ENCODE measurements around the gene NSMCE1. TPM values are rescaled to one million over a fixed set of nuclear protein-coding genes. Genes with fewer than 3 reads are reported as not detected.
A peak's percentile ranks its signal among the peaks of the same experiment; 100 is the strongest.

Gene NSMCE1
- total and polyA plus RNA-seq, 2 of the 4 experiments (the other 2 are of a cell fraction) = 47.5 to 120 TPM

DNA sequence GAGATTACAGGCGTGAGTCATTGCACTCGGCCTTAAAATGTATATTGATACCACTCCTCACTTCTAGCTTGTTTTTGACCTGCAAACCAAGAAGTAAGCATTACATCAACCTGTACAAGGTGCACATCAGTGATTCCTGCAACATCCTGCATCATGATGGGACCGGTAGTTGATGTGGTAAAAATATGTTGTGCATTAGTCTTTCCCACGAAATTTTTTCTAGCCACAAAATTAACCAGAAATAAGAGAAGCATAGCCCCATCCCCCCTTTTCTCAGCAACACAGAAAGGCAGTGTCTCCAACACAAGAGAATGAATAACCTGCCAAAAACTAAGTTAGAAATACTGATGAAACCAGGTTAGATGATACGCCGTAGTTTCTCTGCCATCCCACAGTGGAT lies 21.1 kb upstream of the NSMCE1 start:
- peak overlapping the region; percentile 1; the same call in 1 of the 2 replicates for H2BK120ac ChIP-seq (ENCODE audit: low read depth, low read length)
- CTCF ChIA-PET = no interaction called here
- no peak overlapping the region for H2AK9ac ChIP-seq (replicated peaks; ENCODE audit: low read depth, low read length, poor library complexity)
- no peak overlapping the region for H3K4me2 ChIP-seq (ENCODE audit: low read depth, low read length)
- BruUV-seq (replicated peaks) = no TSS peak
- intact Hi-C loops (cut with micrococcal nuclease) = no loop called here
- no peak overlapping the region for H2BK15ac ChIP-seq (ENCODE audit: low read depth, low read length)
- H2BK20ac ChIP-seq (ENCODE audit: low read depth, low read length) = peak overlapping the region; percentile 2; the same call in 1 of the 2 replicates
- no peak for ATAC-seq (ENCODE audit: low read depth)
- H3K4me1 ChIP-seq (ENCODE audit: control insufficient read depth, insufficient read depth, low read length) = peaks cover 13% of the 10 kb centered on the region
- no peaks in the 10 kb centered on the region for H3K36me3 ChIP-seq (ENCODE audit: control insufficient read depth, insufficient read depth, low read length)
- H3K56ac ChIP-seq (ENCODE audit: extremely low read depth, insufficient read depth, low read length) = no peak overlapping the region
- no peaks in the 10 kb centered on the region for H4K20me1 ChIP-seq (ENCODE audit: insufficient read depth, low read length)
- no peaks in the 10 kb centered on the region for H3K27me3 ChIP-seq (ENCODE audit: control insufficient read depth, insufficient read depth, low read length)
- no peak overlapping the region for H3K27ac ChIP-seq (ENCODE audit: insufficient read depth, low read length)
- no peak overlapping the region for H3K9ac ChIP-seq (ENCODE audit: low read depth, low read length)
- H2AK5ac ChIP-seq (ENCODE audit: low read depth, low read length) = peak overlapping the region; percentile 69; the same call in 1 of the 2 replicates
- DNase-seq = no peak
- 0 out of 2 replicates have a peak overlapping the region, but pooled peaks have one; percentile 3 for H3K14ac ChIP-seq (replicated peaks; ENCODE audit: low read depth, low read length)
- peaks cover 28% of the 10 kb centered on the region for H3K9me1 ChIP-seq (ENCODE audit: insufficient read depth, low read length)
- H3K9me3 ChIP-seq (ENCODE audit: control insufficient read depth, insufficient read depth, low read length) = no peaks in the 10 kb centered on the region
- no peak overlapping the region for H3K4me3 ChIP-seq (ENCODE audit: insufficient read depth, low read depth, low read length)
- WGBS, 2 experiments (ENCODE audit: extremely low coverage in 2 of 2, insufficient read length in 1 of 2) = no CpG with 5 or more reads among the region's 6 CpGs
- POLR2A ChIA-PET (ENCODE audit: unreplicated experiment) = no interaction called here
- H3K4ac ChIP-seq (ENCODE audit: low read depth, low read length) = peak overlapping the region; percentile 2; the same call in 1 of the 2 replicates
- H4K5ac ChIP-seq (ENCODE audit: low read depth, low read length) = no peak overlapping the region
- in situ Hi-C loops (cut with MboI; ENCODE audit: low sequenced_read_pairs) = no loop called here
- H4K8ac ChIP-seq (ENCODE audit: low read depth in 2 of 2, low read length in 2 of 2) = 0 out of 4 replicates have a peak overlapping the region, but pooled peaks of 1 of the 2 experiments have one; percentile 2
- H2AFZ ChIP-seq (replicated peaks; ENCODE audit: low read length, poor library complexity) = no peak overlapping the region
- H3K18ac ChIP-seq (ENCODE audit: low read depth, low read length) = no peak overlapping the region
- H3K79me1 ChIP-seq (ENCODE audit: low read depth in 1 of 2, low read length in 2 of 2) = peaks cover 0 to 12% of the 10 kb centered on the region in 2 experiments; a peak in 1 of 4 replicates
- dilution Hi-C loops (cut with HindIII; ENCODE audit: low sequenced_read_pairs, unreplicated experiment) = no loop called here
- no peak overlapping the region for H3K23ac ChIP-seq (ENCODE audit: low read depth, low read length)
- TF ChIP-seq POLR2A (IDR thresholded peaks at IDR 0.05; ENCODE audit: low read depth, low read length) (no peak), FOS (IDR thresholded peaks at IDR 0.05; ENCODE audit: low read depth, low read length) (no peak), NFE2L2 (IDR thresholded peaks at IDR 0.05; ENCODE audit: low read depth, low read length) (no peak), RFX5 (IDR thresholded peaks at IDR 0.05; ENCODE audit: low read depth, low read length) (no peak), MAFK (IDR thresholded peaks at IDR 0.05; ENCODE audit: low read depth, low read length) (no peak), SMC3 (IDR thresholded peaks at IDR 0.05; ENCODE audit: low read depth, low read length) (no peak), MAZ (IDR thresholded peaks at IDR 0.05; ENCODE audit: borderline replicate concordance, low read depth, low read length) (no peak), CHD1 (IDR thresholded peaks at IDR 0.05; ENCODE audit: low read depth, low read length) (no peak), RCOR1 (IDR thresholded peaks at IDR 0.05; ENCODE audit: insufficient replicate concordance, low read length) (no peak), RAD21 (IDR thresholded peaks at IDR 0.05; ENCODE audit: low read length) (no peak)
- TF ChIP-seq, protein P1, sequence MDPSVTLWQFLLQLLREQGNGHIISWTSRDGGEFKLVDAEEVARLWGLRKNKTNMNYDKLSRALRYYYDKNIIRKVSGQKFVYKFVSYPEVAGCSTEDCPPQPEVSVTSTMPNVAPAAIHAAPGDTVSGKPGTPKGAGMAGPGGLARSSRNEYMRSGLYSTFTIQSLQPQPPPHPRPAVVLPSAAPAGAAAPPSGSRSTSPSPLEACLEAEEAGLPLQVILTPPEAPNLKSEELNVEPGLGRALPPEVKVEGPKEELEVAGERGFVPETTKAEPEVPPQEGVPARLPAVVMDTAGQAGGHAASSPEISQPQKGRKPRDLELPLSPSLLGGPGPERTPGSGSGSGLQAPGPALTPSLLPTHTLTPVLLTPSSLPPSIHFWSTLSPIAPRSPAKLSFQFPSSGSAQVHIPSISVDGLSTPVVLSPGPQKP (IDR thresholded peaks at IDR 0.05; ENCODE audit: borderline replicate concordance, low read depth, low read length) = no peak
- H2BK5ac ChIP-seq (ENCODE audit: low read depth, low read length, poor library complexity, severe bottlenecking) = no peak overlapping the region
- H4K91ac ChIP-seq (ENCODE audit: insufficient read depth, low read depth, low read length) = no peak overlapping the region
